ENCODE measurements around the gene TMEM191B. TPM values are rescaled to one million over a fixed set of nuclear protein-coding genes. Genes with fewer than 3 reads are reported as not detected.
"Not testable (repeated sequence)": the region's sequence is repeated elsewhere in the genome, so short reads cannot be mapped to it uniquely, and the experiment has no call there.

Gene TMEM191B
- total and polyA plus RNA-seq, 2 experiments from 2014 or later = 14.3 to 19.2 TPM

DNA sequence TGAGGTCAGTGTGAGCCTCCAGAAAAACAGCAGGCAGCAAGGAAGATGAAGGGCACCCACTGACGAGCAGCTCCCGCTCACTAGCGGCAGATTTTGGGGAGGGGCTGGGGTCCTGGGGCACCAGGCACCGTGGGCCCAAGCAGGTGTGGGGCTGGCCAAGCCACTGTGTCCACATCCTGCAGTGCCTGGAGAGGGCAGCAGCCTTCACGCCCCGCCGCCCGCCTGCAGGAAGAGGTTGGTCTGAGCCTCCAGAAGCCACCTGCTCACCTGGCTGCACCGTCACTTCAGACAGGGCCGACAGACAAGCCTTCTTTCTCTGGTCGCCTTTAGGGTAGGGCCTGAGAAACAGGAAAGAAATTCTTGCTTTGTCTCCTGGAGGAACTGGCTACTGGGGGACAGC lies 15.8 kb downstream of the TMEM191B start:
- not testable (repeated sequence) for H3K4me3 ChIP-seq; H3K9me3 ChIP-seq (ENCODE audit: low read depth); H3K27ac ChIP-seq; DNase-seq (ENCODE audit: low read depth in 1 of 2, low spot score in 1 of 2); H3K4me1 ChIP-seq (ENCODE audit: low read depth); H3K27me3 ChIP-seq; H3K36me3 ChIP-seq

- not testable (repeated sequence) for H3K4me1 ChIP-seq (ENCODE audit: low read depth); H3K27me3 ChIP-seq; H3K9me3 ChIP-seq (ENCODE audit: low read depth); H3K36me3 ChIP-seq; H3K4me3 ChIP-seq
- peak in 1 of 2 donors; percentile 11 for DNase-seq (ENCODE audit: low read depth in 1 of 2, low spot score in 1 of 2)
- peak overlapping the region; percentile 72 for H3K27ac ChIP-seq
These were observed 17.0 kb downstream of the TMEM191B start for GRCh38 chr22:18544615-18545014.

GRCh38 chr22:18549458-18550179 lies 22.0 kb downstream of the TMEM191B start:
- DNase-seq (ENCODE audit: low read depth in 1 of 2, low spot score in 1 of 2) = not testable (repeated sequence)

DNA sequence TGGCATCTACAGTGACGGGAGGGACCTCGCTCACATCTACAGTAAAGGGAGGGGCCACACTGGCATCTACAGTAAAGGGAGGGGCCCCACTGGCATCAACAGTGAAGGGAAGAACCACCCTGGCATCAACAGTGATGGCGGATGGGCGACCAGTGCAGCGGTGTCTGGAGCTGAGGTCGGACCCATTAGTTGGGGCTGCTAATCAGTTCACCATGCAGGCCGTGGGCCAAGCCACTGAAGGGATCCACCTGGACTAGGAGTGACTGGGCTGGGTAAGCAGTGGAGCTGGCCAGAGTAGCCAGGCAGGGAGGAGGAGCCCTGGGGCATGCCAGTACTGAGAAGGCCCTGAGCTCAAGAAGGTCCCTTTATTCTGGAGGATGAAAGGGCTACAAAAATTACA lies 23.4 kb downstream of the TMEM191B start:
- H3K4me1 ChIP-seq (ENCODE audit: low read depth); H3K27me3 ChIP-seq; DNase-seq (ENCODE audit: low read depth in 1 of 2, low spot score in 1 of 2); H3K4me3 ChIP-seq; H3K9me3 ChIP-seq (ENCODE audit: low read depth); H3K36me3 ChIP-seq; H3K27ac ChIP-seq: not testable (repeated sequence)

More at GRCh38 chr22:18549458-18550179, 22.0 kb downstream of the TMEM191B start:
- H3K4me3 ChIP-seq; H3K27me3 ChIP-seq; H3K9me3 ChIP-seq (ENCODE audit: low read depth); H3K36me3 ChIP-seq; H3K27ac ChIP-seq; H3K4me1 ChIP-seq (ENCODE audit: low read depth): not testable (repeated sequence)

DNA sequence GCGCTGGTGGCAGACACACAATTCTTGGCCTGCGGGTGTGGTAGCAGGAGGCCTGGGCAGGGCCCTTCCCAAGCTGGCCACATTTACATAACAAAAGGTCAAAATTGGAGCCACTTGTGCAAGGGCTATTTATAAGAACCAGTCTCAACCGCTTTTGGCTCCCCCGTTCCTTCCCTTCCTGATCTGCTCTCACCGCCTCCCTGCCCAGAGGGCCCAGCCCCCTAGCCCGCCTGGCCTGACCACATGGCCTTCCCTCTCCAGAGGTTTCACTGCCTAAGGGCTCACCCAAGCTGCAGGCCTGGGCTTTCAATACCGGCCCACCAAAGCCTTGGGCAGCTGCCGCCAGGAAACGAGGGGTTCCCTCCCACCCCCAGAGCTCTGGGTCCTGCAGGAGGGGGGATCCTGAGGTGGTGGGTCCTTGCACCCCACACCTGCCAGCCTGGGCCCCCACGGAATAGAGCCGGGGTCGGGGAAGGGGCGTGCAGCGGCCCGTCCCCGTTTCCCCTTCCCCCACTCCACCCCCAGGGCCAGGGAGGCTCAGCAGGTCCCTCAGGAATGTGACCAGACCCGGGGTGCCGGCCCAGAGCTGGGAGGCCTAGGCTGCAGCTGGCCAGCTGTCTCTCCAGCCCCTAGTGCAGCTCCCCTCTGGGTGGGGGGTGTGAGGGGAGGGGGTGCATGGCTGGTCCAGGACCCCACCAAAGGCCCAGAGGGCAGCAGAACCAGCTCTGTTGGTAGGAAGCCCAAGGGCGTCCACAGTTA lies 25.4 kb downstream of the TMEM191B start:
- DNase-seq (ENCODE audit: low read depth in 1 of 2, low spot score in 1 of 2); H3K36me3 ChIP-seq; H3K27me3 ChIP-seq; H3K4me1 ChIP-seq (ENCODE audit: low read depth); H3K4me3 ChIP-seq; H3K9me3 ChIP-seq (ENCODE audit: low read depth): not testable (repeated sequence)
- H3K27ac ChIP-seq = peak overlapping the region; percentile 57

- H3K4me3 ChIP-seq; H3K27ac ChIP-seq; H3K9me3 ChIP-seq (ENCODE audit: low read depth); H3K36me3 ChIP-seq; H3K27me3 ChIP-seq; H3K4me1 ChIP-seq (ENCODE audit: low read depth); DNase-seq (ENCODE audit: low read depth in 1 of 2, low spot score in 1 of 2): not testable (repeated sequence)
These were observed 27.0 kb downstream of the TMEM191B start for GRCh38 chr22:18554280-18555256.

DNA sequence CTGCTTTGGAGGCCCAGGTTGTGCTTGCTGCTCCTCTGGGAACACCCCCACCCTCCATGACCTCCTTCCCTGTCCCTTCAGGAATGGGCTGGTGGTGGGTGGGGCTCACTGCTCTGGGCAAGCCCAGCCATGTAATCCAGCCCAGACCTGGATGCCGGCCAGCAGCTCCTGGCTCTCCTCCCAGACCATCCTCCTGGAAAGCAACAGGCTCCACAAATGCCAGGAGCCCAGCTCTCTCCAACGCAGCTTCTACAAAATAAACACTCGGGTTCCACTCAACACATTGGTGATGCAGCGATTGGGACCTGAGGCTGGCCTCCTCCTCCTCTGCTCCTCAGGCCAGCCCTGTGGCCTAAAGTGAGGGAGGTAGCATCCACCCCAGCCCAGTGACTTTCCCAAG lies 30.9 kb downstream of the TMEM191B start:
- DNase-seq (ENCODE audit: low read depth in 1 of 2, low spot score in 1 of 2); H3K9me3 ChIP-seq (ENCODE audit: low read depth); H3K4me3 ChIP-seq; H3K27me3 ChIP-seq; H3K4me1 ChIP-seq (ENCODE audit: low read depth); H3K27ac ChIP-seq; H3K36me3 ChIP-seq: not testable (repeated sequence)

- not testable (repeated sequence) for H3K27ac ChIP-seq; H3K4me3 ChIP-seq; H3K27me3 ChIP-seq; H3K4me1 ChIP-seq (ENCODE audit: low read depth); H3K36me3 ChIP-seq; DNase-seq (ENCODE audit: low read depth in 1 of 2, low spot score in 1 of 2); H3K9me3 ChIP-seq (ENCODE audit: low read depth)
These were observed 31.3 kb downstream of the TMEM191B start for GRCh38 chr22:18558939-18559338.

DNA sequence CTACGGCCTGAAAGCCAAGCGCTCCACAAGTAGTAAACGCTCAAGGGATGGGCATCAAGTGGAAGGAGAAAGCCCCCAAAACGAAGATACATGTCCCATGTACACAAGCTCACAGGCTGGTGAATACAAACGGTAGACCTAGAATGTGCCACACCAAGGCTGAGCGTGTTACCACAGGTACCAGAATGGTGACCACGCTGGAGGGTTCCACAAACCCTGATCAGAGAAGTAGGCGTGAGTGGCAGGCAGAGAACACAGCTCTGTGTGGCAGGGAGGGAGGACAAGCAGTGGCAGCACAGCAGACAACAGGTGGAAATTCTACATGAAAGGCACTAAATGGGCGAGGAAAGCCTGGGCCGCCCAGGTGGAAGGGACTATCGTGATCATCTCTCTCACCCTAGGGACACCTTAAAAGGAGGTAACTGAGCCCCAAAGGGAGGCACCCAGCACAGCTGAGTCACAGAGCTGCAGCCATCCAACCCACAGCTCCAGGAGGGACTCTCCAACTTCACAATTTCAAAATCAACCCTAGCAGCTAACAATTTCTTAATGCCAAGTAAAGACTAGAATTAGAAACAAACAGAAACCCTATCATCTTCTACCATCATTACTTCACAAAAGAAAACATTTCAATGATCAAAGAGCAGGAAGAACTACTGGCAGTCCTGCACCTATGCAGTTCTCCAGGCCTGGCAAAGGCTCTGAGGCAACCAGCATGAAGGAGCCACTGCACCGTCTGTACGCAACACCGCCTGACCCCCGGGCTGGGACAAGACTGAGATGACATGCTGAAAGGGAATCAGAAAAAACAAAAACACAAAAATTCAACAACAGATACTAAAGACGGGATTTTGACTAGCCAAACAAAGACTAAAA lies 32.7 kb downstream of the TMEM191B start:
- H3K4me3 ChIP-seq; H3K27ac ChIP-seq; H3K9me3 ChIP-seq (ENCODE audit: low read depth); H3K27me3 ChIP-seq; H3K4me1 ChIP-seq (ENCODE audit: low read depth); DNase-seq (ENCODE audit: low read depth in 1 of 2, low spot score in 1 of 2); H3K36me3 ChIP-seq: not testable (repeated sequence)

GRCh38 chr22:18570509-18571246 lies 43.1 kb downstream of the TMEM191B start:
- H3K27me3 ChIP-seq; H3K4me1 ChIP-seq (ENCODE audit: low read depth); H3K36me3 ChIP-seq; H3K4me3 ChIP-seq; H3K27ac ChIP-seq; H3K9me3 ChIP-seq (ENCODE audit: low read depth); DNase-seq (ENCODE audit: low read depth in 1 of 2, low spot score in 1 of 2): not testable (repeated sequence)

- H3K4me3 ChIP-seq; H3K27ac ChIP-seq; H3K36me3 ChIP-seq; DNase-seq (ENCODE audit: low read depth in 1 of 2, low spot score in 1 of 2); H3K4me1 ChIP-seq (ENCODE audit: low read depth); H3K27me3 ChIP-seq; H3K9me3 ChIP-seq (ENCODE audit: low read depth): not testable (repeated sequence)
These were observed 46.0 kb downstream of the TMEM191B start for GRCh38 chr22:18573483-18574164.

DNA sequence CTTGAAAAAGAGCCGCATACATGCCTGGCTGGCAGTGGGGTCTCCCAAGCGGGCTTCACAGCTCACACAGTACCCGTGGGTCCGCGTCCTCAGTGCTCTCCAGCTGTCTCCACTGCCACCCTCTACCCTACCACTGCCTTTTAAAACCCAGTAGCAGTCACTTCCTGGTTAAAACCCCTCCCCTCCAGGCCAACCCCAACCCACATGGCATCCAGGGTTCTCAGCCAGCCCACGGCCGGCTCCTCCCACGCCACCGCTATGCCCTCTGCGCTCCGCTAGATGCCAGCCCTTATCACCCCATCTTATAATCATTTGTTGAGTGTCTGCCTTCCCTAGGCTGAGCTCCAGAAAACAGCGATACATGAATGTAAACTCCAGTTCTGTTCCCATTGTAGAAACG lies 47.0 kb downstream of the TMEM191B start:
- H3K9me3 ChIP-seq (ENCODE audit: low read depth); H3K27ac ChIP-seq; H3K4me3 ChIP-seq; H3K27me3 ChIP-seq; H3K36me3 ChIP-seq; DNase-seq (ENCODE audit: low read depth in 1 of 2, low spot score in 1 of 2); H3K4me1 ChIP-seq (ENCODE audit: low read depth): not testable (repeated sequence)
